Neural progenitor cell (in vitro differentiated cells): ENCODE data around the gene PCCA.

ENCODE experiments used
- EZH2 ChIP-seq: fragments of 200-600 bp; sonication (generic); IDR thresholded peaks from 2 replicates; pipeline ENCODE4 v1.6.1; 2017; ENCODE audit warnings: antibody characterized with exemption, mild to moderate bottlenecking, moderate library complexity
- EZH2phosphoT487 ChIP-seq: fragments of 200-600 bp; sonication (generic); IDR thresholded peaks from 2 replicates; pipeline ENCODE4 v1.6.1; 2017; ENCODE audit warnings: antibody characterized with exemption
- TF ChIP-seq, protein P1 (sequence below): fragments of 200-600 bp; sonication (generic); IDR thresholded peaks from 2 replicates; pipeline ENCODE4 v1.5.1; 2017; ENCODE audit warnings: antibody characterized with exemption, mild to moderate bottlenecking

DNA sequence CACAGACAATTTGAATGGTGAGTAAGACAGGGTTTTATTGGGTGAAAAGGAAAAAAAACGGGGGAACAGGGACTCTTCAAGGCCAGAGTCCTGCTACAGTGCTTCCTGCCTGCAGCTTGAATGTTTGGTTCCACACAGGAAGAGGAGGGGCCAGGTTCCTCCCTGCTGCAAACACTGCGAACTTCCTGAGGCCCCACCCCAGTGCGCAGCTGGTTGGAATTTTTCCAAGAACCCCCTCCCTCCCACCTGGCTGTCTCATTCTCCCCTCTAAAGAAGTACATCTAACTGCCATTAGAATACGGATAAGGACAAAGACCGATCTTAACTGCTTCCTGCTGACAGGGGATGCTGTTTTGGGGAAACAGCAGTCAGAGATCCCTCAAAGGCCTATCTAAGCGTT lies 314.8 kb downstream of the PCCA start:
- TF ChIP-seq, protein P1, sequence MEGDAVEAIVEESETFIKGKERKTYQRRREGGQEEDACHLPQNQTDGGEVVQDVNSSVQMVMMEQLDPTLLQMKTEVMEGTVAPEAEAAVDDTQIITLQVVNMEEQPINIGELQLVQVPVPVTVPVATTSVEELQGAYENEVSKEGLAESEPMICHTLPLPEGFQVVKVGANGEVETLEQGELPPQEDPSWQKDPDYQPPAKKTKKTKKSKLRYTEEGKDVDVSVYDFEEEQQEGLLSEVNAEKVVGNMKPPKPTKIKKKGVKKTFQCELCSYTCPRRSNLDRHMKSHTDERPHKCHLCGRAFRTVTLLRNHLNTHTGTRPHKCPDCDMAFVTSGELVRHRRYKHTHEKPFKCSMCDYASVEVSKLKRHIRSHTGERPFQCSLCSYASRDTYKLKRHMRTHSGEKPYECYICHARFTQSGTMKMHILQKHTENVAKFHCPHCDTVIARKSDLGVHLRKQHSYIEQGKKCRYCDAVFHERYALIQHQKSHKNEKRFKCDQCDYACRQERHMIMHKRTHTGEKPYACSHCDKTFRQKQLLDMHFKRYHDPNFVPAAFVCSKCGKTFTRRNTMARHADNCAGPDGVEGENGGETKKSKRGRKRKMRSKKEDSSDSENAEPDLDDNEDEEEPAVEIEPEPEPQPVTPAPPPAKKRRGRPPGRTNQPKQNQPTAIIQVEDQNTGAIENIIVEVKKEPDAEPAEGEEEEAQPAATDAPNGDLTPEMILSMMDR = no peak
- TF ChIP-seq EZH2 = no peak
- TF ChIP-seq EZH2phosphoT487 = no peak
